MM.1S (cell line): ENCODE data around the gene RGPD6.
"Not testable (repeated sequence)": the region's sequence is repeated elsewhere in the genome, so short reads cannot be mapped to it uniquely, and the experiment has no call there.

Source experiments
- CTCF ChIP-seq: fragments of 300-600 bp; sonication (generic); IDR thresholded peaks from 2 replicates; pipeline ENCODE4 v1.5.1; 2016; ENCODE audit warnings: antibody characterized with exemption, low read length, mixed read lengths
- EZH2phosphoT487 ChIP-seq: fragments of 300-600 bp; sonication (generic); IDR thresholded peaks from 2 replicates; pipeline ENCODE4 v1.6.1; 2018; ENCODE audit warnings: antibody characterized with exemption, low read length

GRCh38 chr2:110613927-110614326, 36.9 kb upstream of the RGPD6 start:
- not testable (repeated sequence) for TF ChIP-seq CTCF, EZH2phosphoT487
